Thymus (tissue), 11 donors: ENCODE measurements around the gene ARHGEF9. TPM values are rescaled to one million over a fixed set of nuclear protein-coding genes. Genes with fewer than 3 reads are reported as not detected.

ENCODE experiments used
- DNase-seq, 9 donors: peaks; one replicate each; pipeline ENCODE4 v3.0.0-alpha.2; 2013; ENCODE audit warnings: low spot score in 9 of 9, low read depth in 6 of 9, missing footprints in 1 of 9
- H3K27ac ChIP-seq, 2 donors: one replicate each; pipeline ENCODE4 v1.5.1; 2013; ENCODE audit warnings: control low read depth in 1 of 2, low read depth in 1 of 2, low read length in 1 of 2, mild to moderate bottlenecking in 1 of 2, moderate library complexity in 1 of 2
- H3K27me3 ChIP-seq, 2 donors: one replicate each; pipeline ENCODE4 v1.5.1; 2013; ENCODE audit warnings: low read length in 1 of 2; ENCODE audit not compliant: control insufficient read depth in 2 of 2, insufficient read depth in 1 of 2
- H3K36me3 ChIP-seq, 2 donors: one replicate each; pipeline ENCODE4 v1.5.1; 2013; ENCODE audit warnings: low read length in 1 of 2, mild to moderate bottlenecking in 1 of 2, moderate library complexity in 1 of 2; ENCODE audit not compliant: control insufficient read depth in 2 of 2, insufficient read depth in 2 of 2
- H3K4me1 ChIP-seq, 2 donors: one replicate each; pipeline ENCODE4 v1.5.1; 2013; ENCODE audit warnings: low read length in 2 of 2; ENCODE audit not compliant: control insufficient read depth in 2 of 2, insufficient read depth in 2 of 2
- H3K4me3 ChIP-seq, 2 donors: one replicate each; pipeline ENCODE4 v1.5.1; 2013; ENCODE audit warnings: low read length in 2 of 2, control low read depth in 1 of 2, mild to moderate bottlenecking in 1 of 2
- H3K9me3 ChIP-seq, 2 donors: one replicate each; pipeline ENCODE4 v1.5.1; 2013; ENCODE audit warnings: low read length in 1 of 2, mild to moderate bottlenecking in 1 of 2; ENCODE audit not compliant: control insufficient read depth in 2 of 2, insufficient read depth in 1 of 2
- WGBS: extraction: QIAGEN DNeasy Blood & Tissue Kit; methylation state at CpG from one replicate; pipeline ENCODE4 v1.1.7; 2013; 5-methylcytosine and 5-hydroxymethylcytosine counted together
- polyA plus RNA-seq: library from polyadenylated mRNA; stranded (reverse); fragments of 200-250 nt; gene quantifications from one replicate; pipeline ENCODE4 v1.2.3, GENCODE V29; 2013
- total RNA-seq: library from RNA; stranded (reverse); fragments of 120-200 nt; gene quantifications from one replicate; pipeline ENCODE4 v1.2.4, GENCODE V29; 2013
- donor health status: healthy.

The ARHGEF9 gene
- total and polyA plus RNA-seq, 2 donors: 14.5 to 19.2 TPM

DNA sequence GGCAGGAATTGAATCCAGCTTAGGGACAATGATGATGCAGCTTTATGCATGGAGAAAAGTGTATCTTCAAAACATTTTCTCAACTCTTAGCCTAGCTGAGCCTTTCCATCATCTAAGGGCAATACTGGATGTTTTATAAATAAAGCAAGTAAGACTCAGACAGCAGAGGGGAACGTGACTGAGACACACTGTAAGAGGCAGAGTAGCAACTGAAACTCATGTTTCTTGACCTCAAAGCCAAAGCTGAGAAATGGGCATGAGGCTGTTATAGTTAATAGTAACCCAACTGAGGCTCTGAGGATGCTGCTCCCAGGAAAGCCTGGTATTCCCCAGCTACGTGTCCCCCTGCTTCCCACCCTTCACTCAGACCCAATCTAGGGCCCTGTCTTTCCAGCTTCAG is 44.6 kb downstream of the ARHGEF9 start:
- Histone ChIP-seq H3K36me3 (no peaks in the 10 kb centered on the region), H3K4me3 (no peak overlapping the region)

DNA sequence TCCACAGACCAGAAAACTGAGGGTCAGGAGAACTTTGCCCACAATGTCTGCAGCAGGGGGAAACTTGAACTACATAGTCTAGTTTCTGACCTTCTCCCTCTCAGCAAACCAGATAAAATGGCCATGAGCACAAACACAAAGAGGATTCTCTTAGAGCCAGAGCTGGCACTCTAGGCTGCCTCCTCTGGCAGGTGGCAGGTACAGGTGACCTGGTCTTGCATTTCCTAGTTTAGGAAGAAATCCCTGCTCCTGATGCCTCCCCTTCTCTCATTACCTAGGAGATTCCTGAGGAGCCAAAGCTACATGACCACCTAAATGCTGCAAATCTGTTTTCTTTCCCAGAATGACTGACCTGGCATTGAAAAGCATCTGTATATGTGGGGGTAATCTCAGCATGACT is 45.1 kb downstream of the ARHGEF9 start:
- no peaks in the 10 kb centered on the region for H3K27me3 ChIP-seq
- no peak overlapping the region for H3K27ac ChIP-seq
- no peak overlapping the region for H3K4me3 ChIP-seq
- H3K9me3 ChIP-seq: no peaks in the 10 kb centered on the region
- no peak for DNase-seq
- no peaks in the 10 kb centered on the region for H3K36me3 ChIP-seq
- no peaks in the 10 kb centered on the region for H3K4me1 ChIP-seq

More for the DNA sequence above, 44.6 kb downstream of the ARHGEF9 start:
- 93% methylated on average over 2 of the region's 2 CpGs for WGBS
- no peak for DNase-seq
- Histone ChIP-seq H3K9me3 (no peaks in the 10 kb centered on the region), H3K4me1 (peaks cover 0 to 4% of the 10 kb centered on the region in 2 donors), H3K27ac (no peak overlapping the region), H3K27me3 (no peaks in the 10 kb centered on the region)

DNA sequence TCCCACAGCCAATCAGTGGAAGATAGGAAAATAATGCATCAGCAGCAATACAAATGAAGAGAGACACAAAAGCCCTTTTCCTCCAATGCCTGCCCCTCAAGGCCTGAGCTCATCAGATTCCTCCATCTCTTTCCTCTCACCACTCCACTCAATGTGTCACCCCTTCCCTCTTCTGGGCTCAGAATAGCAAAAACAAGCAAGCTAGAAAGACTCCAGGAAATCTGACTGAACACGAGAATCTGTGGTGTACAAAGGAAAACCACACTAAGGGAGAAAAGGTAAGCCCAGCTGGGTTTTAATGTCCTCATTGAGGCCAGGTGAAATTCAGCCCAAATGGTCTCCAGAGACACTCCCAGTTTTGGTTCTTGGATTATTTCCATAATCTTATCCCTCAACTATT is 46.3 kb downstream of the ARHGEF9 start:
- DNase-seq: no peak
- WGBS: 9% methylated on average over 1 of the region's 1 CpG
- H3K4me3 ChIP-seq: no peak overlapping the region
- no peaks in the 10 kb centered on the region for H3K36me3 ChIP-seq
- no peaks in the 10 kb centered on the region for H3K9me3 ChIP-seq
- H3K4me1 ChIP-seq: no peaks in the 10 kb centered on the region
- H3K27me3 ChIP-seq: no peaks in the 10 kb centered on the region
- no peak overlapping the region for H3K27ac ChIP-seq

DNA sequence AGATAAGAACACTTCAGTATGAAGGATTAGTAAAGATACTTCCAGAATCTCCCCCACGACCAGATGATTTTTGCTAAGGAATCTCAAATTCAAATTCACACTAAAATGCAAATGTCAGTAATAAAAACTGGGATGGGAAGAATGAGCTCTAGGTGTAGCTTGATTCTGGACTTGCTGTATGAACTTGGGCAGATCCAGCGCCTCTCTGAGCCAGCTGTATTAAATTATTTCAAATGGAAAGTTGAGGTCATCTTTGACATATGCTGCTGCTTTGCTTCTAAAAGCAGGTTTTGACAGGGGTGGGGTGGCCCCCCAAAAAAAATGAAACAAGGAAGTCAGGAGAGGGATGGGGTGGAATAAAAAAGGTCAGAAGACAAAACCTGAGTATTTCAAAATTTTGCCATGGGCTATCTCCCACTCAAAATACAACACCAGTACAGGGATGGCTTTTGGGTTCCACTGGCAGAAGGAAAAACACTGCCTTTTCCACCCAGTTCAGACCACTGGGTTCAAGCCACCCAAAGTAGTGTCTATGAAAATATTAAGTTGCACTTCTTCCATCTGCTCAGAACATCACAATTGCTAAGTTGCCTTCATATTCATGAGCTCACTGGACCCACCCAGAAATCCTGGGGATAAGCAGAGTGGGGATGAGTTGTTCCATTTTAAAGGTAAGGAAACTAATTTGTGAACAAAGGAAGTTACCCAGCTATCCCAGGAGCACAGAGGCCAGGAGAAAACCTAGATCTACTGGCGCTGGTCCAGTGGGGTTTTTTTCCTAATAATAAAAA is 47.7 kb downstream of the ARHGEF9 start:
- Histone ChIP-seq H3K36me3 (no peaks in the 10 kb centered on the region), H3K9me3 (no peaks in the 10 kb centered on the region), H3K4me3 (no peak overlapping the region), H3K4me1 (no peaks in the 10 kb centered on the region), H3K27ac (no peak overlapping the region), H3K27me3 (no peaks in the 10 kb centered on the region)
- WGBS: 98% methylated on average over 3 of the region's 3 CpGs
- no peak for DNase-seq

DNA sequence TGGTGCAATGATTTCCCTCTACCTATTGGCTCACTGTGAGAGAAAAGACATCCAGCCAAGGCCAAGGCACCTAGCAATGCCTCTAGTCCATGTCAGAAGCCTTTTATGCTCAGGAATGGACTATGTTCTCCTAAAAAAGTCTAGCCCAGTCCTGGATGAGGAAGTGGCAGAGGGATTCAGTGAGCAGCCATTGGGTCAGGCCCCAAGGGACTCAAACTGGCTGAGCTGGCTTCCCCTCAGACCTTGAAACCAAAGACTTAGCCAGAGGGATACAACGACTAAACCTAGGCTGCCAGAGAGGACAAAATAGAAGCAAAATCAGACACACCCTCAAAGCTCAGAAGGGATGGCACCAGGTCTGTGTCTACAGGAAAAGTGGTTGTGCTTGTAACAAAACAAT is 49.1 kb downstream of the ARHGEF9 start:
- 75% methylated on average over 1 of the region's 1 CpG for WGBS
- Histone ChIP-seq H3K9me3 (no peaks in the 10 kb centered on the region), H3K4me1 (no peaks in the 10 kb centered on the region), H3K4me3 (no peak overlapping the region), H3K27ac (no peak overlapping the region), H3K27me3 (no peaks in the 10 kb centered on the region), H3K36me3 (no peaks in the 10 kb centered on the region)
- DNase-seq: no peak

DNA sequence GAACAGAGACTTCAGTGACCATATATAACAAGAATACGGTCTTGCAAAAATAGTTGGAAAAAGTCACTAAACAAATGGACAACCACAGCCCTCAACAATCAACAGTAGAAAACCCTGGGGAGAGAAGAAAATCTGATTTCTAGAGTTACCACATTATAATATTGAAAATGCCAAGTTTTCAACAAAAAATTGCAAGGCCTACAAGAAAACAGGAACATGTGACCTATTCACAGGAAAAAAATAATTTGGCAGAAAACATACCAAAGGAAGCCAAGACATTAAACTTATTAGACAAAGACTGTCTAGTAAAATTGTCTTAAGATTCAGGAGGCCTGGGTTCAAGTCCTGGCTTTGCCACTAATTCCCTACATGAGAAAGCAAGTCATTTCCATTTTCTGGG is 64.7 kb downstream of the ARHGEF9 start:
- Histone ChIP-seq H3K27ac (no peak overlapping the region), H3K27me3 (no peaks in the 10 kb centered on the region), H3K9me3 (no peaks in the 10 kb centered on the region), H3K4me3 (no peak overlapping the region), H3K4me1 (no peaks in the 10 kb centered on the region), H3K36me3 (peaks cover 0 to 6% of the 10 kb centered on the region in 2 donors)
- no peak for DNase-seq
- 100% methylated on average over 1 of the region's 1 CpG for WGBS

DNA sequence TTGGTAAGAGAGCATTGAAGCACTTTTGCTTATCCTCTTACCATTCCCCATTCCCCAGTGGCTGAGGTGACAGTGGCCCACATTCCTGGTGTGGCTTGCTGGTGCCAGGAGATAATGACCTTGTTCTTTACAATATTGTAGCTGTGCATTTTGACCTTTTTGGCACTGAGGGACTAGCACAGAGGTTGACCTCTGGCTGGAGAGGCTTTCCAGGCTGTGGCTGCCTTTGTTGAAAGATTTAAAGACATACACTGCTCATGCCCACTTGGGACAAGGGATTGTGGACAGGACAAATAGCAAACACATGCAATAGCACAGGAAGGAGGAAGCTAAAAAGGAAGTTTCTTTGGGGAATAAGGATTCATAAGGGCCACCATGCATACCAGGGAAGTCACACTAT is 65.4 kb downstream of the ARHGEF9 start:
- no peaks in the 10 kb centered on the region for H3K4me1 ChIP-seq
- no peaks in the 10 kb centered on the region for H3K27me3 ChIP-seq
- H3K9me3 ChIP-seq: no peaks in the 10 kb centered on the region
- H3K36me3 ChIP-seq: peaks cover 0 to 6% of the 10 kb centered on the region in 2 donors
- H3K27ac ChIP-seq: no peak overlapping the region
- no peak overlapping the region for H3K4me3 ChIP-seq
- no peak for DNase-seq

DNA sequence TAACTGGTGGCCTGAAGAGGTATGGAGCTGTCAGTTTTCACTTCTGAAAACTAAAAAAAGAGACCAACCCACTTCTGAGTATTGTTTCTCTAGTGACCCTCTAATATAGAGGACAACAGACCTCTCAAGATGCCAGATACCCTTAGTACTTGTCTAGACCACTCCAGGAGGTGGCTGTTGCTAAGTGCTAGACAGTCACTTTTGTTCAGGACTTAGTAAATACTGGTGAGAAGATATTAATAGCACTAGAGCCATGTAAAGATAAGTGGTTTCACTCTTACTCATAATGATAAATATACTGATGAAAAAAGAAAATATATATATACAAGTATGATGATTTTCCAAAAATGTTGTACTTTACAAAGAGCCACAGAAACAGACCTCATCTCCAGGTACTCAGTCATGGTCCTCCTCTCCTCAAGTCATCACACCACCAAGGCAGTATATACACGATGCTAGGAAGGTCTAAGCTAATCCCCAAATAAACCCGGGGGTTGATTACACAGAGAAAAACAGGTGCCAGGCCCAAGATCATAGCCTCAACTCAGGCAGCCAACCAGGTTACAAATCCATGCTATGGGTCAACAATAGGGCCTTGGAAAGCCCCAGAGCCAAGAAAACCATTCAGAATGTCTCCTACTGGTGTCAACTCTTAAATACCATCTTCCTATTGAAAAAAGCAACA is 66.9 kb downstream of the ARHGEF9 start:
- Histone ChIP-seq H3K4me1 (no peaks in the 10 kb centered on the region), H3K36me3 (peaks cover 2 to 6% of the 10 kb centered on the region in 2 donors), H3K4me3 (no peak overlapping the region), H3K9me3 (no peaks in the 10 kb centered on the region), H3K27me3 (no peaks in the 10 kb centered on the region), H3K27ac (no peak overlapping the region)
- DNase-seq: no peak
- 98% methylated on average over 2 of the region's 2 CpGs for WGBS

DNA sequence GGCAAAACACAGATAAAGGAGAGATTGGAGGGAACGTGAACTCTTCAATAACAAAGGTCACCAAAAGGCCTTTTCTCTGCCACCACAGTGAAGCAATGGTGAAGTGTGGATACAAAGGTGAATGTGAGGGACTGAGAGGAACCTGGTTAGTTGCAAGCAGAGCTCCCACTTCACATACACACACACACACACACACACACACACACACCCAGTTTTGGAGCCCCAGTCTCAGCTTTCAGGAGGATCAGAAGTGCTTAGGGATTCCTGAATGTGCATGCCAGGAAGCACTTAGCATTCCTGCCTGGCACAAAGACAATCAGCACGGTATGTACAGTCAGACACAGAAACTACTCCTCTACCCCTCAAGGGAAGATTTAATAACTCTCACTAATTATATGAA is 71.5 kb downstream of the ARHGEF9 start:
- peaks cover 2 to 6% of the 10 kb centered on the region in 2 donors for H3K36me3 ChIP-seq
- H3K27me3 ChIP-seq: no peaks in the 10 kb centered on the region
- no peak for DNase-seq
- no peak overlapping the region for H3K4me3 ChIP-seq
- WGBS: 92% methylated on average over 2 of the region's 2 CpGs
- no peaks in the 10 kb centered on the region for H3K9me3 ChIP-seq
- no peak overlapping the region for H3K27ac ChIP-seq
- no peaks in the 10 kb centered on the region for H3K4me1 ChIP-seq
